Activated T-helper 1 cell treated with anti-CD3 and anti-CD28 coated beads, Interleukin-2, amount 50 U/mL, for 16 hours (primary cell): Measurements from ENCODE around the gene GRPEL2.

ENCODE experiments used
- DNase-seq, 2 donors: peaks; one replicate each; pipeline ENCODE4 v3.0.0-alpha.2; 2020; ENCODE audit warnings: low read depth in 1 of 2, low spot score in 1 of 2

The GRPEL2 gene

DNA sequence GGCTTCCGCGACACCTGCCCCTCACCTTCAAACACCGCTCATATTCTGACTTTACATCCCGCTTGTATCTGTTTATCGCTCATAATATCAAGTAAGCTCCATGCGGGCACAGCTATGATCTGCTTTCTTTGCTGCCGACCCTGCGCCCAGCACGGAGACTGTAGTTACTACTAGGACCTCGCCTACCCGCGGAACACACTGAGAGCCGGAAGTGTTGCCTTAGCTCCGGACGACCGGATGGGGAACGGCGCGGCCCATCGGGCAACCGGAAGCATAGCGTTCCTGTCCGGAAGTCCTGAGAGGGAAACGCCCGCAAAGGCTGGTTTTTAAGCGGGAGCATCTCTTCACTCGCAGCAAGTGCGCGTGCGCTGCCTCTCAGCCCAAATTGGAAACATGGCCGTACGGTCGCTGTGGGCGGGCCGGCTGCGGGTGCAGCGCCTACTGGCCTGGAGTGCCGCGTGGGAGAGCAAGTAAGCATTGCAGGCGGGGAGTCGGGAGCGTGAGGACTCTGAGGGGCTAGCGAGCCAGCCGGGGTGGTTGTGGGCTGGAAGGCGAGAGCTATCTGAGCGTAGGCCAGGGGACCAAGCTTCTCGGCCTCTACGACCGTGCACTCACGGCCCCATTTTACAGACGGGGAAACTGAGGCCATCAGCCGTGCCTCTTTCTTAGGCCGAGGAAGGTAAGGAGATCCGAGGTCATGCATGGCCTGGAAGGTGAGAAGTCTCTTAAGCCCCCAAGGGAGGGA lies at the start of gene GRPEL2:
Gene GRPEL2 (plus strand): TSS at position 353 of the 745 bp plus-strand sequence. CDS start 41 bp downstream, at position 394.
- peak; percentile 77 to 85 for DNase-seq

DNA sequence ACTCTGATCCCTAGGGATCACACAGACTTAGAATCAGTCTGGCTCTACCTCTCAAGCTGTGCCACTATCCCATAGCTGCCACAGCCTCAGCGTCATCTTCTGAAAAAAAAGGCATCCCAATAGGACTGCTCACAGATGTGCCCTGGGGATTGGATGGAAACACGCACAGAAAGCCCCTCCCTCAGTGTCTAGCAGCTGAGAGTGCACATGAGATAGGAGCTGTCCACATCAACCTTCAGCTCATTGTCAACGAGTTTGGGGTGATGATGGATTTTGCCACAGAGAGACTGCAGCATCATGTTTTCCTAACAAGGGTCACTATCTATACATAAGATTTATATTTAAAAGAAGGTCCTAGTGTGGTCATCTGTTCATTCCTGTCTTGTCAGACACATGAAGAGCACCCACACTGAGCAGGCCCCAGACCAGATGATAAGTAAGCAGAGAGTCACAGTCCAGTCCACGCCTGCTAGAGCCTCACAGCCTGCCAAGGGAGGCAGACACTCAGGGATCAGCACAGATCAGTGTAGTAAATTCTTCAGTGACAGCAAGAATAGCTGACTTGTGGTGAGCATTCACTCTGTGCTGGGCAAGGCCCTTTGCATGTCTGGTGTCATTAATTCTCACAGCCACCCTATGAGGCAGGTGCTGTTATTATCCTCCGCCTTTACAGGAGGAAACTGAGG lies 47.8 kb upstream of the GRPEL2 start:
- no peak for DNase-seq

GRCh38 chr5:149298163-149298562 lies 47.1 kb upstream of the GRPEL2 start:
- no peak for DNase-seq

DNA sequence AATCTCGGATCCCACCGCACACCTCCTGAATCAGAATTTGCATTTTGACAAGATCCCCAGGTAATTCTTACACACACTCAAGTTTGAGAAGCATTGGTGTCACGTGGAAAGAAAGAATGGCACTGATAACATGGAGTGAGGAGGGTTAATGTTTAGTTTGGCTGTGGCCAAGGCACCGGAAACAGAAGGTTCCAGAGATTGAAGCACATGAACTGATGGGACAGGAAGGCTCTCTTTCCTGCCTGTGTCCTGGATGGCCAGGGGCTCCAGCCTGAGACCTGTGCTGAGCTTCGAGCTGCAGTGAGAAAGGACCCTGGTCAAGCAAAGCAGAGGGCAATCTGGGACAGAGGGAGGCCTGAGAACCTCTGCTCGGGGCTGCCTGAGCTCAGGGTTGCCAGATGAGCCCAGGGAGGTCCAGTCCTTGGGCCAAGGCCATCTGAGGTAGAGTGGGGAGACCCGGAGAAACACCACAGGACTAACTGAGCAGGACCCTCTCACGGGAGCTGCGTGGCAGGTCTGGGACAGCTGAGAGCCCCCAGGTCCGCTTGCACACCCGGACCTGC lies 46.4 kb upstream of the GRPEL2 start:
- no peak for DNase-seq

GRCh38 chr5:149299451-149300054 lies 45.7 kb upstream of the GRPEL2 start:
- no peak for DNase-seq

- DNase-seq = no peak
Observed at GRCh38 chr5:149300441-149300840, 44.9 kb upstream of the GRPEL2 start.

- DNase-seq = no peak
Observed at GRCh38 chr5:149301049-149301743, 44.1 kb upstream of the GRPEL2 start.

DNA sequence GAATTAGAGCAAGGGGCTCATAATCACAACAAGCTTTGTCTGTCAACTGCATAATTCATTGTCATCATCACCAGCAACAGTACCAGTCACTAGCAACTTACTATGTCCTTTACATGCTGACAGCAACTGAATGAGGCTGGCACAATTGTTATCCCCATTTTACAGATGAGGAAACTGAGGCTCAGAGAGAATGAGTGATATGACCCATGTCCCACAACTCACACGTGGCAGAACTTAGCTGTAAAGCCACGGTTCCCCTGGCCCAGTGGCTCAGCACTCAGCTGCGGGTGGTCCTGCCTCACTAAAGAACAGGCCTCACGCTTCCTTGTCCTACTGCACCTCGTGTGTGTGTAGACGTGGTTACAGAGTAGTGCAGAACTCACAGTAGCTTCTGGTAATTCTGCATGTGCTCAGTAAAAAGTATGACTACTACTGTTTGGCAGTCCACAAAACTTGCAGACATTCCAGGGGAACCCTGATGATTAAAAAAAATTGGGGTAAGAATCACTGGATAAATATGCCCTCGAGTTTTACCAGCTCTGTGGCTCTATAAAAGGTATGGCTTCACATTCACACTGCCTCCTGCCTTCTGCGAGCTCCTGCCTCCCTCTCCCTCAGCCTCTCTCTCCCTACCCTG lies 43.4 kb upstream of the GRPEL2 start:
- no peak for DNase-seq

DNA sequence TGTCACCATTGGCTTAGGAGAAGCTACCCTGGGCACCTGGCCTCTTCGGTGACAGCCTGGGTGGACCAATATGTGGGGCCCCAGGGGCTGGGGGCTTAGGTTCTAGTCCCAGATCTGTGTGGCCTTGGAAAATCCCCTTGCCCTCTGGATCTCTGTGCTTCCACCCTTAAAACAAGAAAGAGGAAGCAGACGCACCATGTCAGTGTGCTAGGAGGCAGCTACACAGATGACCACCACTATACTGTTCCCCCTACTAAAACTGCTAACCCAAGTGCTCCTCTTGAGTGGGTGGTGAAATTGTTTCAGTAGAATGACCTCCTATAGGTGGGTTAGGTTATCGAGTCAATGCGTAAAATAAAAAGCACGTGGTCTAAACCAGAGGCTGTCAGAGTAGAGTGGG lies 42.7 kb upstream of the GRPEL2 start:
- DNase-seq = no peak

GRCh38 chr5:149303210-149303609 lies 42.1 kb upstream of the GRPEL2 start:
- DNase-seq = no peak

GRCh38 chr5:149304195-149305078 lies 40.9 kb upstream of the GRPEL2 start:
- DNase-seq = no peak

- DNase-seq = no peak
Observed at GRCh38 chr5:149309354-149309753, 35.9 kb upstream of the GRPEL2 start.

DNA sequence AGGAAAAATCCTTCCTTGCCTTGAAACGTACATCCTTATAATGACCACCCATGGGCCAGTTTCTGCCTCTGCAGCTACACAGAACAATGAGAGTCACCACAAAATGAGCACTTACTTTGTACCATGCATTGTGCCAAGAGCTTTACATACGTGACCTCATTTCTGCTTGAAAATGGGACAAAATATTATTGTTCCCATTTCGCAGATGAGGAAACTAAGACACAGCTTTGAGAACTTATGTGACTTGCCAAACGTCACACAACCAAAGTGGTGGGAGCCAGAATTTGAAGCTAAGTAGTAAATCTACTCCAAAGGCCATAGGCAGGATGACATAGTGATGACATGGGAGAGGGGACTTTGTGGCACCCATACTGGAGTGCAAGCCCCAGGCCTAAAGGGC lies 34.8 kb upstream of the GRPEL2 start:
- DNase-seq = no peak

DNA sequence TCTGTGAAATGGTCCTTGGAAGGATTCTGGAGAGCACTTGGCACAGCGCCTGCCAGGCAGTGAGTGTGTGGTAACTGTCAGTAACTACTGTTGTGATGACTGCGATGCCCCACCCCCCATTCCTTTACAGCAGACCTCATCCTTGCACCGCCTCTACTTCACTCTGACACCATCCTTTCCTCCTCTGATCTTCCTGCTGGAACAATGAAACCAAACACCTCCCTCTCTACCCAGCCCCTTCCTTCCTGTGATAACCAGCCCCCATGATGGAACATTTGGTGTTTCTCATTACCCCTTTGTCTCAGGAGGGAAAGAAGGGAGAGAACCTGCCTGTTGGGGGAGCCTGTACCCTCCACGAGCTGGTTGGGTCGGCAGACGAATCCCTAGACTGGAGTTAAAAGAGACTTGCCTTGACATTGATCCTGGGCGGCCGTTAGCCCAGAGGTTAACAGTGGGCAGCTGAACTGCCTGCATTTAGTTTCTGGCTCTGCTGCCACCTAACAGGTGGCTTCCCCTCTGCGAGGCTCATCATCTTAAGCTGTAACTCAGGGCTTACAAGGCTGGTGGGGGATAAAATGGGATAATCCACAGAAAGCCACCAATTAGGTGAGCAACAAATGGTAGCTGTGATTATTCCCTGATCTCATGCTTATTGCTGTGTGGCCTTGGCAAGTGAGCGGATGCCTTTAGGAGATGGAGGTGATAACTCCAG lies 34.2 kb upstream of the GRPEL2 start:
- no peak for DNase-seq

DNA sequence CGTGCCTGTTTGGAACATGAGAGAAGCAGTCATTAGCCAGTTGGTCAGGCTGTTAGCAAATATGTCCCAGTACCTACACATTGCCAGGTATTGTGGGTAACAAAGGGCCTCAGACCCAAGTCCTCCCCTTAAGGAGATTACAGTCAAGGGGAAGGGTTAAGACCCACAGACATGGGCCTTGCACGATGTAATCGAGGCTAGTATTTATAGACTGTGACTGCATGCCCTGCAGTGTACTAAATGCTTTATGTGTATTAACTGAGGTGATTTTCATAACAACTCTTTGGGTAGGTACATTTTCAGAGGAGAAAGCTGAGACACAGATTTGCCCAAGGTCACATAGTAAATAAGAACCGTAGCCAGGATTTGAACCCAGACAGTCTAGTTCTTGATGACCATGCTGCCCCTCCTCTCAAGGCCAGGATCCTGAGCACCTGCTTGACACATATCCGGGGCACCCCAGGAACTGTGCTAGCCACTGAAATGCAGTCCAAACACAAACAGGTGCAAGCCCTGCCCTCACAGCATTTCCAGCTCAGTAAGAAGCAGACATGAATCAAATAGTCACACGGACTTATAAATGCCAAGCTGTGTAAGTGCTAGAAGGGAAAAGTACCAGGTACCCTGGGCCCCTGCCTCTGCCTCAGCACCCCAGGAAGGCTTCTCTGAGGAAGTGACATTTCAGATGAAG lies 32.0 kb upstream of the GRPEL2 start:
- no peak for DNase-seq

DNA sequence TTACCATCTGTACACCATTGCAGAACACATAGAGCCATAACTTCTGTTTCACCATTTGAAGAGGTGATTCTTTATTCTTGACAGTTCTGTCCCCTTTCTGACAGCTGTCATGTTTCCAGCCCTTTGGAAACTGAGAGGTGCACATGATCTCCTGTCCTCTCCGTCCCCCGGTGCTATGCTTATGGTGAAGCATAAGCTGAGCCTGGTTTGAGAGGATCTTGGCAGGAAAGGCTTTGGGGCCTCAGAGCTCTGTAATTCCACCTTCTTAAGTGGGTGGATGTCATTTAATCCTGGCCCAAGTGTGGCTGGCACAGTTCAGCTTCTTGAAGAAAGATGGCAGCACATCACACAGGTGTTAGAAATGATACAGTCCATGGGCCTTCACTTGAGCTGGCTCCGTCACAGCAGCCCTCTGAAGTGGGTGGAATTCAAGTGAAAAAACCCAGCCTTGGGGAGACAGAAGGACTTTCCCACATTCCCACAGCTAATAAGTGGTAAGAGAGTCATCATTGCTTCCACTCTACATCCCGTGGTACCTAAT lies 30.7 kb upstream of the GRPEL2 start:
- no peak for DNase-seq

- no peak for DNase-seq
Observed at GRCh38 chr5:149315753-149316152, 29.5 kb upstream of the GRPEL2 start.

DNA sequence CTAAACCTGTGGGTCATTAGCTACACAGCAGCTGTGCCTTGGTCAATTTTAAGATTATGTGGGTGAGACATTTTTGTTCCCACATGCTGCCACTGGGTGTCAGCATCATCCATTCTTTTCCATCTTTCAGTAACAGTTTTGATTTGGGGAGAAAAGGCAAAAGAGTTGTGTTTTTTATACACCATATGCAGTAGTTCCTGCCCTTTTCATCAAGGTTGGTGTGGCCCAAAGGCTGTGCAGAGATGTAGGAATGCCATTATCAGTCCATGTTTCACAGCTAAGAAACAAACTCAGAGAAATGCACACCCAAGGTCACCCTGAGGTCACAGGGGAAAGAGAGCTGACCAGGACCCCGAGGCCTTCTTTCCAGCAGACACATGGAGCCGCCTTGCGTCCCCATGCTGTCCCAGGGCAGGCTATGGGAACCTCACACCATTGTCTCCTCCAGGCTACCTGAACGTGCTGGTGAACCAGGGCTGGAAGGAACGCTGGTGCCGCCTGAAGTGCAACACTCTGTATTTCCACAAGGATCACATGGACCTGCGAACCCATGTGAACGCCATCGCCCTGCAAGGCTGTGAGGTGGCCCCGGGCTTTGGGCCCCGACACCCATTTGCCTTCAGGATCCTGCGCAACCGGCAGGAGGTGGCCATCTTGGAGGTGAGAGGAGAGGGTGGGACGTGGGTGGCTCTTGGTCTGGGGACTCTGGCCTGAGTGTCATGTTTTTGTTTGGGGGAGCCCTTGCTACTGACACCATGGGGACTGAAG lies 27.8 kb upstream of the GRPEL2 start:
- no peak for DNase-seq
